ENCODE measurements around the gene APOL5. TPM values are rescaled to one million over a fixed set of nuclear protein-coding genes. Genes with fewer than 3 reads are reported as not detected.
A peak's percentile ranks its signal among the peaks of the same experiment; 100 is the strongest.

The APOL5 gene
- total and polyA plus RNA-seq, 2 donors (not counting 1 experiment from before 2014, with no cell fraction given) = 0.06 TPM; not detected in 1

DNA sequence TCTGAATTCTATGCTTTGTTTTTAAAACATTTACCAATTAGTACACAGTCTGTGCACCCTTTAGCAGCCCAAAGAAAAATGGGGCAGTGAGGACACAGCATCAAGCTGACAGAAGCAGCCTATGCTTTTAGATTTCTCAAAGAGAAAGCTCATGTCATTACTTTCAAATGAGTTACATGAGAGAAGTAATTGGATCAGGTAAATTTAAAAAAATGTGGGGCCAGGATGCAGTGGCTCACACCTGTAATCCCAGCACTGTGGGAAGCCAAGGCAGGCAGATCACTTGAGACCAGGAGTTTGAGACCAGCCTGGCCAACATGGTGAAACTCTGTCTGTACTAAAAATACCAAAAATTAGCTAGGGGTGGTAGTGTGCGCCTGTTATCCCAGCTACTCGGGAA is 57.7 kb downstream of the APOL5 start:
- Histone ChIP-seq H2AFZ (ENCODE audit: low read length) (no peak overlapping the region), H3K36me3 (ENCODE audit: control insufficient read depth, insufficient read depth, low read length) (peaks cover 2% of the 10 kb centered on the region), H3K9me3 (ENCODE audit: control insufficient read depth, insufficient read depth, low read depth, low read length) (no peaks in the 10 kb centered on the region), H3K27me3 (ENCODE audit: control insufficient read depth, insufficient read depth, low read length) (no peaks in the 10 kb centered on the region), H3K4me3 (replicated peaks in 1 of 4; ENCODE audit: control extremely low read depth in 1 of 4, insufficient read depth in 1 of 4, low read depth in 3 of 4, low read length in 4 of 4) (no peak overlapping the region), H3K9ac (ENCODE audit: insufficient read depth, low read length) (no peak overlapping the region), H3K79me2 (ENCODE audit: control insufficient read depth, insufficient read depth, low read length) (peaks cover 13% of the 10 kb centered on the region), H4K20me1 (ENCODE audit: control insufficient read depth, extremely low read depth, insufficient read depth, low read length) (no peaks in the 10 kb centered on the region), H3K27ac (ENCODE audit: insufficient read depth, low read length) (no peak overlapping the region), H3K4me2 (ENCODE audit: extremely low read depth, insufficient read depth, low read length) (no peak overlapping the region), H3K4me1 (ENCODE audit: control insufficient read depth, extremely low read depth, insufficient read depth, low read length) (peaks cover 9% of the 10 kb centered on the region)
- TF ChIP-seq, protein P1, sequence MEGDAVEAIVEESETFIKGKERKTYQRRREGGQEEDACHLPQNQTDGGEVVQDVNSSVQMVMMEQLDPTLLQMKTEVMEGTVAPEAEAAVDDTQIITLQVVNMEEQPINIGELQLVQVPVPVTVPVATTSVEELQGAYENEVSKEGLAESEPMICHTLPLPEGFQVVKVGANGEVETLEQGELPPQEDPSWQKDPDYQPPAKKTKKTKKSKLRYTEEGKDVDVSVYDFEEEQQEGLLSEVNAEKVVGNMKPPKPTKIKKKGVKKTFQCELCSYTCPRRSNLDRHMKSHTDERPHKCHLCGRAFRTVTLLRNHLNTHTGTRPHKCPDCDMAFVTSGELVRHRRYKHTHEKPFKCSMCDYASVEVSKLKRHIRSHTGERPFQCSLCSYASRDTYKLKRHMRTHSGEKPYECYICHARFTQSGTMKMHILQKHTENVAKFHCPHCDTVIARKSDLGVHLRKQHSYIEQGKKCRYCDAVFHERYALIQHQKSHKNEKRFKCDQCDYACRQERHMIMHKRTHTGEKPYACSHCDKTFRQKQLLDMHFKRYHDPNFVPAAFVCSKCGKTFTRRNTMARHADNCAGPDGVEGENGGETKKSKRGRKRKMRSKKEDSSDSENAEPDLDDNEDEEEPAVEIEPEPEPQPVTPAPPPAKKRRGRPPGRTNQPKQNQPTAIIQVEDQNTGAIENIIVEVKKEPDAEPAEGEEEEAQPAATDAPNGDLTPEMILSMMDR (conservative IDR thresholded peaks at IDR 0.05 in 1 of 2, IDR thresholded peaks at IDR 0.05 in 1 of 2; ENCODE audit: low read depth in 1 of 2, low read length in 2 of 2) = no peak
- no peak for TF ChIP-seq EZH2 (IDR thresholded peaks at IDR 0.05; ENCODE audit: low read length, missing control alignments)
- no peak for DNase-seq (ENCODE audit: low read depth in 2 of 2)

GRCh38 chr22:35777335-35777975 is 59.8 kb downstream of the APOL5 start:
- H3K79me2 ChIP-seq (ENCODE audit: control insufficient read depth, insufficient read depth, low read length) = peaks cover 25% of the 10 kb centered on the region
- H3K9me3 ChIP-seq (ENCODE audit: control insufficient read depth, insufficient read depth, low read depth, low read length) = no peaks in the 10 kb centered on the region
- H3K9ac ChIP-seq (ENCODE audit: insufficient read depth, low read length) = no peak overlapping the region
- H3K4me3 ChIP-seq (replicated peaks in 1 of 4; ENCODE audit: control extremely low read depth in 1 of 4, insufficient read depth in 1 of 4, low read depth in 3 of 4, low read length in 4 of 4) = no peak overlapping the region
- H3K27ac ChIP-seq (ENCODE audit: insufficient read depth, low read length) = peak overlapping the region; percentile 6
- no peaks in the 10 kb centered on the region for H4K20me1 ChIP-seq (ENCODE audit: control insufficient read depth, extremely low read depth, insufficient read depth, low read length)
- H2AFZ ChIP-seq (ENCODE audit: low read length) = no peak overlapping the region
- peaks cover 9% of the 10 kb centered on the region for H3K4me1 ChIP-seq (ENCODE audit: control insufficient read depth, extremely low read depth, insufficient read depth, low read length)
- TF ChIP-seq EZH2 (IDR thresholded peaks at IDR 0.05; ENCODE audit: low read length, missing control alignments) = no peak
- TF ChIP-seq, protein P1 (conservative IDR thresholded peaks at IDR 0.05 in 1 of 2, IDR thresholded peaks at IDR 0.05 in 1 of 2; ENCODE audit: low read depth in 1 of 2, low read length in 2 of 2) = no peak
- H3K36me3 ChIP-seq (ENCODE audit: control insufficient read depth, insufficient read depth, low read length) = peaks cover 5% of the 10 kb centered on the region
- peak; percentile 78 to 92 for DNase-seq (ENCODE audit: low read depth in 2 of 2)
- no peaks in the 10 kb centered on the region for H3K27me3 ChIP-seq (ENCODE audit: control insufficient read depth, insufficient read depth, low read length)
- H3K4me2 ChIP-seq (ENCODE audit: extremely low read depth, insufficient read depth, low read length) = peak overlapping the region; percentile 66

Other genes with a start within 250 kb of the APOL5 start
- under 0.01 TPM in 2 replicates for gene RASD2, start 177.0 kb upstream of the APOL5 start, total RNA-seq
- 0.01 TPM in 1 of 2 replicates, not detected in the other for gene RASD2, start 177.0 kb upstream of the APOL5 start, polyA plus RNA-seq
- gene MB, start 100.5 kb upstream of the APOL5 start, total RNA-seq = not detected in 2 replicates
- gene MB, start 100.5 kb upstream of the APOL5 start, polyA plus RNA-seq = not detected in 2 replicates
- 50.3 and 58.3 TPM in 2 replicates for gene APOL6, start 69.4 kb upstream of the APOL5 start, total RNA-seq
- gene APOL6, start 69.4 kb upstream of the APOL5 start, polyA plus RNA-seq = 11.8 and 18.7 TPM in 2 replicates